ENCODE measurements around the gene DCC. TPM values are rescaled to one million over a fixed set of nuclear protein-coding genes. Genes with fewer than 3 reads are reported as not detected.

The DCC gene
- total and polyA plus RNA-seq, 9 of the 15 experiments (the other 6 are each of a cell fraction or from before 2014, with no cell fraction given), result not detected

GRCh38 chr18:52636536-52636935, 296.5 kb downstream of the DCC start (continued):
- TF ChIP-seq GABPB1 (CRISPR knock-in tag; IDR thresholded peaks at IDR 0.05), result no peak
- TF ChIP-seq PTRF (tag; IDR thresholded peaks at IDR 0.05), result no peak
- no peak for TF ChIP-seq SMARCB1 (IDR thresholded peaks at IDR 0.05; ENCODE audit: insufficient read length, low read depth)
- no peak for TF ChIP-seq ARHGAP35 (IDR thresholded peaks at IDR 0.05; ENCODE audit: partially characterized antibody)
- TF ChIP-seq HMGXB4 (CRISPR knock-in tag; IDR thresholded peaks at IDR 0.05), result no peak

DNA sequence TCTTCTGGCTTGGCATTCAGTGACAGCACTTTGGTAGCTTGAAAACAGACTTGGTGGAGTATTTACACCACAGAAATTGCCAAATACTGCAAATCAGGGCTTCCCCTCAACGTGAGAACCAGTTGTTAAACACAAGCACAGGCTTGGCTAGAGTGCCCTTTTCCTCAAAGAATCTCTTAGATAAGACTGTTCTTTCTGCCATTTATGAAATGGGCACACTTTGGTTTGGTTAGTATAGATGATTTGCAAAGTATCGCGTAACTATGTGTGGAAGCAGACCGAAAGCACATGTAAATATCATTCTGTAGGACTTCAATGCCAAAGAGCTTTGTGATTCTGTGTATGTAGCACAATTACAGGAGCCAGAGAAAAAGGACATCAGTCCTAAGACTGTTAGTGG, 308.2 kb downstream of the DCC start:
- H3K9me1 ChIP-seq (ENCODE audit: control insufficient read depth, insufficient read depth, low read length), result no peaks in the 10 kb centered on the region
- ChIA-PET POLR2A (no interaction called here), CTCF (ENCODE audit: low intra/inter-chr PET ratio) (no interaction called here)
- TF ChIP-seq ZNF699 (CRISPR knock-in tag; IDR thresholded peaks at IDR 0.05; ENCODE audit: insufficient replicate concordance), result no peak
- TF ChIP-seq HDAC6 (IDR thresholded peaks at IDR 0.05; ENCODE audit: low read depth, low read length), result no peak
- no peak for TF ChIP-seq MAFF (IDR thresholded peaks at IDR 0.05; ENCODE audit: low read length)
- TF ChIP-seq TBP (optimal IDR thresholded peaks at IDR 0.05; ENCODE audit: low read depth, low read length), result no peak
- TF ChIP-seq ZNF668 (CRISPR knock-in tag; IDR thresholded peaks at IDR 0.05), result no peak
- no peak for TF ChIP-seq NFRKB (IDR thresholded peaks at IDR 0.05; ENCODE audit: low read depth)
- WGBS (ENCODE audit: insufficient coverage, low coverage, missing lambda C conversion rate), result 0% methylated on average over 4 of the region's 4 CpGs
- in situ Hi-C loops (cut with MboI) (no loop called here), intact Hi-C loops (cut with micrococcal nuclease) (no loop called here)
- H3K9me3 ChIP-seq (replicated peaks; ENCODE audit: control insufficient read depth, insufficient read depth, low read depth, low read length), result no peaks in the 10 kb centered on the region
- BruUV-seq (replicated peaks), result no TSS peak
- no peak overlapping the region for H2AFZ ChIP-seq (ENCODE audit: low read depth, low read length)
- no peak for FAIRE-seq
- no peaks in the 10 kb centered on the region for H3K27me3 ChIP-seq (ENCODE audit: control insufficient read depth in 2 of 2, insufficient read depth in 2 of 2, low read length in 2 of 2)
- H3K27ac ChIP-seq (ENCODE audit: extremely low read depth, low read depth, low read length), result no peak overlapping the region
- no peak overlapping the region for H3K4me3 ChIP-seq
- H3K79me2 ChIP-seq (ENCODE audit: control insufficient read depth, insufficient read depth, low read length), result no peaks in the 10 kb centered on the region
- DNase-seq (ENCODE audit: extremely low read depth in 1 of 4, low spot score in 3 of 4), result no peak
- H4K20me1 ChIP-seq (replicated peaks; ENCODE audit: control insufficient read depth, insufficient read depth, low read length), result no peaks in the 10 kb centered on the region
- no peak for ATAC-seq
- no peaks in the 10 kb centered on the region for H3K36me3 ChIP-seq (ENCODE audit: control insufficient read depth, insufficient read depth, low read length)
- no peak overlapping the region for H3K9ac ChIP-seq (ENCODE audit: insufficient read depth in 1 of 2, low read depth in 2 of 2, low read length in 2 of 2)
- no peaks in the 10 kb centered on the region for H3K4me1 ChIP-seq (replicated peaks in 1 of 2; ENCODE audit: control insufficient read depth in 2 of 2, insufficient read depth in 2 of 2, low read length in 2 of 2)
- H3K4me2 ChIP-seq (ENCODE audit: insufficient read depth, low read length), result no peak overlapping the region

Measured in K562 (cell line).